GM23338 (cell line): ENCODE measurements around the gene ATG16L2. TPM values are rescaled to one million over a fixed set of nuclear protein-coding genes. Genes with fewer than 3 reads are reported as not detected.

ENCODE experiments used
- ATAC-seq: fragments of 200-7000 bp; cut with Tn5 transposase; 3 replicates; pipeline ENCODE4 v1.9.1; 2020
- DNase-seq: peaks from one replicate; pipeline ENCODE4 v3.0.0-alpha.2; 2015; ENCODE audit warnings: low spot score
- H2AFZ ChIP-seq: fragments of 200-600 bp; sonication (generic); 2 replicates; pipeline ENCODE4 v1.8.0; 2016; ENCODE audit warnings: antibody characterized with exemption, mild to moderate bottlenecking, moderate library complexity
- H3F3A ChIP-seq: fragments of 200-600 bp; sonication (generic); replicated peaks from 2 replicates; pipeline ENCODE4 v1.8.0; 2017; ENCODE audit warnings: antibody characterized with exemption, mixed run types, low read depth
- H3K27ac ChIP-seq: fragments of 200-600 bp; sonication (generic); 2 replicates; pipeline ENCODE4 v1.6.1; 2016; ENCODE audit warnings: low read depth
- H3K27me3 ChIP-seq: fragments of 200-600 bp; sonication (generic); 2 replicates; pipeline ENCODE4 v1.8.0; 2016; ENCODE audit warnings: mild to moderate bottlenecking, mixed run types, moderate library complexity; ENCODE audit not compliant: insufficient read depth
- H3K36me3 ChIP-seq: fragments of 200-600 bp; sonication (generic); 2 replicates; pipeline ENCODE4 v1.8.0; 2016; ENCODE audit warnings: mild to moderate bottlenecking; ENCODE audit not compliant: insufficient read depth
- H3K4me1 ChIP-seq: fragments of 200-600 bp; sonication (generic); 2 replicates; pipeline ENCODE4 v1.8.0; 2016; ENCODE audit warnings: mild to moderate bottlenecking, moderate library complexity; ENCODE audit not compliant: insufficient read depth
- H3K4me2 ChIP-seq: fragments of 200-600 bp; sonication (generic); 2 replicates; pipeline ENCODE4 v1.7.1; 2017; ENCODE audit warnings: mixed run types
- H3K4me3 ChIP-seq: fragments of 200-600 bp; sonication (generic); 2 replicates; pipeline ENCODE4 v1.6.1; 2016; ENCODE audit warnings: mixed run types
- H3K79me2 ChIP-seq: fragments of 200-600 bp; sonication (generic); replicated peaks from 2 replicates; pipeline ENCODE4 v1.8.0; 2017; ENCODE audit warnings: mild to moderate bottlenecking; ENCODE audit not compliant: insufficient read depth
- H3K9me2 ChIP-seq: fragments of 200-600 bp; sonication (generic); 2 replicates; pipeline ENCODE4 v1.8.0; 2017; ENCODE audit not compliant: insufficient read depth
- H4K20me1 ChIP-seq: fragments of 200-600 bp; sonication (generic); replicated peaks from 2 replicates; pipeline ENCODE4 v1.8.0; 2017; ENCODE audit warnings: mild to moderate bottlenecking; ENCODE audit not compliant: insufficient read depth
- H3K27ac Mint-ChIP-seq: 2 replicates; pipeline ENCODE4 v1.8.0; 2020; ENCODE audit warnings: inconsistent platforms, mild to moderate bottlenecking, moderate library complexity, mixed read lengths
- H3K27me3 Mint-ChIP-seq: 3 replicates; pipeline ENCODE4 v1.8.0; 2022; ENCODE audit warnings: low read depth, mild to moderate bottlenecking, moderate library complexity, mixed read lengths, inconsistent platforms; ENCODE audit not compliant: insufficient read depth, poor library complexity
- H3K36me3 Mint-ChIP-seq: 3 replicates; pipeline ENCODE4 v1.8.0; 2021; ENCODE audit warnings: low read depth, mild to moderate bottlenecking, inconsistent platforms, moderate library complexity, mixed read lengths
- H3K4me1 Mint-ChIP-seq: 3 replicates; pipeline ENCODE4 v1.8.0; 2020; ENCODE audit warnings: mild to moderate bottlenecking, inconsistent platforms, mixed read lengths
- H3K4me3 Mint-ChIP-seq: 3 replicates; pipeline ENCODE4 v1.8.0; 2021; ENCODE audit warnings: moderate library complexity, mild to moderate bottlenecking, inconsistent platforms, mixed read lengths
- H3K9me3 Mint-ChIP-seq: 3 replicates; pipeline ENCODE4 v1.8.0; 2020; ENCODE audit warnings: moderate library complexity, mild to moderate bottlenecking, inconsistent platforms, mixed read lengths
- CREB1 ChIP-seq: fragments of 250-450 bp; sonication (Bioruptor Pico); IDR thresholded peaks from 2 replicates; pipeline ENCODE4 v1.5.0; 2020; ENCODE audit warnings: low read depth, mild to moderate bottlenecking, moderate library complexity
- CTCF ChIP-seq, 2 experiments: fragments of 200-600 bp in 1 of 2; sonication (generic) in 1 of 2; conservative IDR thresholded peaks; 2 replicates each; pipeline versions ENCODE4 v1.5.1 to v1.6.1; 2016 to 2017; ENCODE audit warnings: antibody characterized with exemption in 2 of 2, low read depth in 2 of 2, mild to moderate bottlenecking in 2 of 2, moderate library complexity in 1 of 2
- EZH2 ChIP-seq: fragments of 200-600 bp; sonication (generic); IDR thresholded peaks from one replicate; pipeline ENCODE4 v1.8.0; 2017; ENCODE audit warnings: antibody characterized with exemption, mild to moderate bottlenecking, low read depth; ENCODE audit not compliant: unreplicated experiment
- EZH2phosphoT487 ChIP-seq: fragments of 200-600 bp; sonication (generic); IDR thresholded peaks from one replicate; pipeline ENCODE4 v1.8.1; 2018; ENCODE audit warnings: antibody characterized with exemption; ENCODE audit not compliant: unreplicated experiment
- JUNB ChIP-seq: IDR thresholded peaks from one replicate; pipeline ENCODE4 v1.6.1; 2016; ENCODE audit warnings: antibody characterized with exemption; ENCODE audit not compliant: unreplicated experiment
- NANOG ChIP-seq: IDR thresholded peaks from 2 replicates; pipeline ENCODE4 v1.6.1; 2016; ENCODE audit warnings: antibody characterized with exemption, borderline replicate concordance
- POLR2AphosphoS5 ChIP-seq: IDR thresholded peaks from 2 replicates; pipeline ENCODE4 v1.6.1; 2016; ENCODE audit warnings: antibody characterized with exemption, low read depth
- STAT1 ChIP-seq: IDR thresholded peaks from one replicate; pipeline ENCODE4 v1.6.1; 2016; ENCODE audit warnings: antibody characterized with exemption; ENCODE audit not compliant: unreplicated experiment
- ZNF114 ChIP-seq: fragments of 250-450 bp; sonication (Bioruptor Pico); IDR thresholded peaks from 2 replicates; pipeline ENCODE4 v1.5.0; 2020; ENCODE audit warnings: mild to moderate bottlenecking, moderate library complexity
- ZNF331 ChIP-seq: fragments of 250-450 bp; sonication (Bioruptor Pico); IDR thresholded peaks from 2 replicates; pipeline ENCODE4 v1.5.0; 2020; ENCODE audit warnings: low read depth, mild to moderate bottlenecking, moderate library complexity
- polyA plus RNA-seq: library from polyadenylated mRNA; unstranded; fragments of >200 nt; fragmentation: Nextera tagmentation; extraction: Ambion mirVana; gene quantifications from 2 replicates; pipeline ENCODE4 v1.2.1, GENCODE V29; 2016
- total RNA-seq: library from RNA; depleted of rRNA; stranded (reverse); fragments of >200 nt; shearing (Covaris generic); gene quantifications from 2 replicates; pipeline ENCODE4 v1.2.3, GENCODE V29; 2014
- TF ChIP-seq, protein P1 (sequence below): fragments of 250-450 bp; sonication (Bioruptor Pico); IDR thresholded peaks from 2 replicates; pipeline ENCODE4 v1.5.0; 2020; ENCODE audit warnings: mild to moderate bottlenecking, moderate library complexity
- TF ChIP-seq, protein P2 (sequence below): IDR thresholded peaks from one replicate; pipeline ENCODE4 v1.6.1; 2018; ENCODE audit warnings: antibody characterized with exemption; ENCODE audit not compliant: unreplicated experiment
- TF ChIP-seq, protein P3 (sequence below): IDR thresholded peaks from 2 replicates; pipeline ENCODE4 v1.6.1; 2016; ENCODE audit warnings: antibody characterized with exemption

ATG16L2 gene
- total and polyA plus RNA-seq, 2 experiments from 2014 or later, result 9.6 to 24.6 TPM

DNA sequence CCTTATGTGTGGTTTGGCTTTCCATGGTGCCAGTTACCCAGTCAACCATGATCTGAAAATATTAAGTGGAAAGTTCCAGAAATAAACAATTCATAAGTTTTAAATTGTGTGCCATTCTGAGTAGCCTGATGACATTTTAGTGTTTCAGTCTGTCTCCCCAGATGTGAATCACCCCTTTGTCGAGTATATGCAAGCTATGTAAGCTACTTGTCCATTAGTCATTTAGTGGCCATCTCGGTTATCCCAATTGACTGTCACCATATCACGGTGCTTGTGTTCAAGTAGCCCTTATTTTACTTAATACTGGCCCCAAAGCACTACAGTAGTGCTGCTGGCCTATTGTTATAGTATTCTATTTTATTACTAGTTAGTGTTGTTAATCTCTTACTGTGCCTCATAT lies 44.9 kb downstream of the ATG16L2 start:
- no peaks in the 10 kb centered on the region for H4K20me1 ChIP-seq
- ATAC-seq (no peak), DNase-seq (no peak)
- no peaks in the 10 kb centered on the region for H3K9me2 ChIP-seq
- H3K79me2 ChIP-seq, result no peaks in the 10 kb centered on the region
- Mint-ChIP-seq H3K4me3 (no peak overlapping the region), H3K9me3 (no peaks in the 10 kb centered on the region), H3K4me1 (peaks cover 9% of the 10 kb centered on the region; the same call in 2 of the 3 replicates), H3K36me3 (no peaks in the 10 kb centered on the region), H3K27ac (no peak overlapping the region), H3K27me3 (no peaks in the 10 kb centered on the region)
- H3K27ac ChIP-seq, result no peak overlapping the region
- H2AFZ ChIP-seq, result no peak overlapping the region
- no peaks in the 10 kb centered on the region for H3K36me3 ChIP-seq
- H3K4me1 ChIP-seq, result peaks cover 6% of the 10 kb centered on the region; the same call in 1 of the 2 replicates
- H3K4me2 ChIP-seq, result no peak overlapping the region
- no peaks in the 10 kb centered on the region for H3F3A ChIP-seq
- no peaks in the 10 kb centered on the region for H3K27me3 ChIP-seq
- TF ChIP-seq ZNF114 (CRISPR knock-in tag) (no peak), JUNB (no peak), STAT1 (no peak), EZH2 (no peak), CTCF (conservative IDR thresholded peaks at IDR 0.05; ENCODE audit: low read depth in 2 of 2) (no peak), NANOG (no peak), ZNF331 (CRISPR knock-in tag) (no peak), POLR2AphosphoS5 (no peak), EZH2phosphoT487 (no peak), CREB1 (no peak)
- TF ChIP-seq, protein P1, sequence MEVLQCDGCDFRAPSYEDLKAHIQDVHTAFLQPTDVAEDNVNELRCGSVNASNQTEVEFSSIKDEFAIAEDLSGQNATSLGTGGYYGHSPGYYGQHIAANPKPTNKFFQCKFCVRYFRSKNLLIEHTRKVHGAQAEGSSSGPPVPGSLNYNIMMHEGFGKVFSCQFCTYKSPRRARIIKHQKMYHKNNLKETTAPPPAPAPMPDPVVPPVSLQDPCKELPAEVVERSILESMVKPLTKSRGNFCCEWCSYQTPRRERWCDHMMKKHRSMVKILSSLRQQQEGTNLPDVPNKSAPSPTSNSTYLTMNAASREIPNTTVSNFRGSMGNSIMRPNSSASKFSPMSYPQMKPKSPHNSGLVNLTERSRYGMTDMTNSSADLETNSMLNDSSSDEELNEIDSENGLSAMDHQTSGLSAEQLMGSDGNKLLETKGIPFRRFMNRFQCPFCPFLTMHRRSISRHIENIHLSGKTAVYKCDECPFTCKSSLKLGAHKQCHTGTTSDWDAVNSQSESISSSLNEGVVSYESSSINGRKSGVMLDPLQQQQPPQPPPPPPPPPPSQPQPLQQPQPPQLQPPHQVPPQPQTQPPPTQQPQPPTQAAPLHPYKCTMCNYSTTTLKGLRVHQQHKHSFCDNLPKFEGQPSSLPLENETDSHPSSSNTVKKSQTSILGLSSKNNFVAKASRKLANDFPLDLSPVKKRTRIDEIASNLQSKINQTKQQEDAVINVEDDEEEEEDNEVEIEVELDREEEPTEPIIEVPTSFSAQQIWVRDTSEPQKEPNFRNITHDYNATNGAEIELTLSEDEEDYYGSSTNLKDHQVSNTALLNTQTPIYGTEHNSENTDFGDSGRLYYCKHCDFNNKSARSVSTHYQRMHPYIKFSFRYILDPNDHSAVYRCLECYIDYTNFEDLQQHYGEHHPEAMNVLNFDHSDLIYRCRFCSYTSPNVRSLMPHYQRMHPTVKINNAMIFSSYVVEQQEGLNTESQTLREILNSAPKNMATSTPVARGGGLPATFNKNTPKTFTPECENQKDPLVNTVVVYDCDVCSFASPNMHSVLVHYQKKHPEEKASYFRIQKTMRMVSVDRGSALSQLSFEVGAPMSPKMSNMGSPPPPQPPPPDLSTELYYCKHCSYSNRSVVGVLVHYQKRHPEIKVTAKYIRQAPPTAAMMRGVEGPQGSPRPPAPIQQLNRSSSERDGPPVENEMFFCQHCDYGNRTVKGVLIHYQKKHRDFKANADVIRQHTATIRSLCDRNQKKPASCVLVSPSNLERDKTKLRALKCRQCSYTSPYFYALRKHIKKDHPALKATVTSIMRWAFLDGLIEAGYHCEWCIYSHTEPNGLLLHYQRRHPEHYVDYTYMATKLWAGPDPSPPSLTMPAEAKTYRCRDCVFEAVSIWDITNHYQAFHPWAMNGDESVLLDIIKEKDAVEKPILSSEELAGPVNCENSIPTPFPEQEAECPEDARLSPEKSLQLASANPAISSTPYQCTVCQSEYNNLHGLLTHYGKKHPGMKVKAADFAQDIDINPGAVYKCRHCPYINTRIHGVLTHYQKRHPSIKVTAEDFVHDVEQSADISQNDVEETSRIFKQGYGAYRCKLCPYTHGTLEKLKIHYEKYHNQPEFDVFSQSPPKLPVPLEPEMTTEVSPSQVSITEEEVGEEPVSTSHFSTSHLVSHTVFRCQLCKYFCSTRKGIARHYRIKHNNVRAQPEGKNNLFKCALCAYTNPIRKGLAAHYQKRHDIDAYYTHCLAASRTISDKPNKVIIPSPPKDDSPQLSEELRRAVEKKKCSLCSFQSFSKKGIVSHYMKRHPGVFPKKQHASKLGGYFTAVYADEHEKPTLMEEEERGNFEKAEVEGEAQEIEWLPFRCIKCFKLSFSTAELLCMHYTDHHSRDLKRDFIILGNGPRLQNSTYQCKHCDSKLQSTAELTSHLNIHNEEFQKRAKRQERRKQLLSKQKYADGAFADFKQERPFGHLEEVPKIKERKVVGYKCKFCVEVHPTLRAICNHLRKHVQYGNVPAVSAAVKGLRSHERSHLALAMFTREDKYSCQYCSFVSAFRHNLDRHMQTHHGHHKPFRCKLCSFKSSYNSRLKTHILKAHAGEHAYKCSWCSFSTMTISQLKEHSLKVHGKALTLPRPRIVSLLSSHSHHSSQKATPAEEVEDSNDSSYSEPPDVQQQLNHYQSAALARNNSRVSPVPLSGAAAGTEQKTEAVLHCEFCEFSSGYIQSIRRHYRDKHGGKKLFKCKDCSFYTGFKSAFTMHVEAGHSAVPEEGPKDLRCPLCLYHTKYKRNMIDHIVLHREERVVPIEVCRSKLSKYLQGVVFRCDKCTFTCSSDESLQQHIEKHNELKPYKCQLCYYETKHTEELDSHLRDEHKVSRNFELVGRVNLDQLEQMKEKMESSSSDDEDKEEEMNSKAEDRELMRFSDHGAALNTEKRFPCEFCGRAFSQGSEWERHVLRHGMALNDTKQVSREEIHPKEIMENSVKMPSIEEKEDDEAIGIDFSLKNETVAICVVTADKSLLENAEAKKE (CRISPR knock-in tag), result no peak
- TF ChIP-seq, protein P2, sequence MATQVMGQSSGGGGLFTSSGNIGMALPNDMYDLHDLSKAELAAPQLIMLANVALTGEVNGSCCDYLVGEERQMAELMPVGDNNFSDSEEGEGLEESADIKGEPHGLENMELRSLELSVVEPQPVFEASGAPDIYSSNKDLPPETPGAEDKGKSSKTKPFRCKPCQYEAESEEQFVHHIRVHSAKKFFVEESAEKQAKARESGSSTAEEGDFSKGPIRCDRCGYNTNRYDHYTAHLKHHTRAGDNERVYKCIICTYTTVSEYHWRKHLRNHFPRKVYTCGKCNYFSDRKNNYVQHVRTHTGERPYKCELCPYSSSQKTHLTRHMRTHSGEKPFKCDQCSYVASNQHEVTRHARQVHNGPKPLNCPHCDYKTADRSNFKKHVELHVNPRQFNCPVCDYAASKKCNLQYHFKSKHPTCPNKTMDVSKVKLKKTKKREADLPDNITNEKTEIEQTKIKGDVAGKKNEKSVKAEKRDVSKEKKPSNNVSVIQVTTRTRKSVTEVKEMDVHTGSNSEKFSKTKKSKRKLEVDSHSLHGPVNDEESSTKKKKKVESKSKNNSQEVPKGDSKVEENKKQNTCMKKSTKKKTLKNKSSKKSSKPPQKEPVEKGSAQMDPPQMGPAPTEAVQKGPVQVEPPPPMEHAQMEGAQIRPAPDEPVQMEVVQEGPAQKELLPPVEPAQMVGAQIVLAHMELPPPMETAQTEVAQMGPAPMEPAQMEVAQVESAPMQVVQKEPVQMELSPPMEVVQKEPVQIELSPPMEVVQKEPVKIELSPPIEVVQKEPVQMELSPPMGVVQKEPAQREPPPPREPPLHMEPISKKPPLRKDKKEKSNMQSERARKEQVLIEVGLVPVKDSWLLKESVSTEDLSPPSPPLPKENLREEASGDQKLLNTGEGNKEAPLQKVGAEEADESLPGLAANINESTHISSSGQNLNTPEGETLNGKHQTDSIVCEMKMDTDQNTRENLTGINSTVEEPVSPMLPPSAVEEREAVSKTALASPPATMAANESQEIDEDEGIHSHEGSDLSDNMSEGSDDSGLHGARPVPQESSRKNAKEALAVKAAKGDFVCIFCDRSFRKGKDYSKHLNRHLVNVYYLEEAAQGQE, result no peak
- TF ChIP-seq, protein P3, sequence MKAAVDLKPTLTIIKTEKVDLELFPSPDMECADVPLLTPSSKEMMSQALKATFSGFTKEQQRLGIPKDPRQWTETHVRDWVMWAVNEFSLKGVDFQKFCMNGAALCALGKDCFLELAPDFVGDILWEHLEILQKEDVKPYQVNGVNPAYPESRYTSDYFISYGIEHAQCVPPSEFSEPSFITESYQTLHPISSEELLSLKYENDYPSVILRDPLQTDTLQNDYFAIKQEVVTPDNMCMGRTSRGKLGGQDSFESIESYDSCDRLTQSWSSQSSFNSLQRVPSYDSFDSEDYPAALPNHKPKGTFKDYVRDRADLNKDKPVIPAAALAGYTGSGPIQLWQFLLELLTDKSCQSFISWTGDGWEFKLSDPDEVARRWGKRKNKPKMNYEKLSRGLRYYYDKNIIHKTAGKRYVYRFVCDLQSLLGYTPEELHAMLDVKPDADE, result no peak
- no peak overlapping the region for H3K4me3 ChIP-seq
